ENCODE measurements around the gene LPP.

Gene LPP

DNA sequence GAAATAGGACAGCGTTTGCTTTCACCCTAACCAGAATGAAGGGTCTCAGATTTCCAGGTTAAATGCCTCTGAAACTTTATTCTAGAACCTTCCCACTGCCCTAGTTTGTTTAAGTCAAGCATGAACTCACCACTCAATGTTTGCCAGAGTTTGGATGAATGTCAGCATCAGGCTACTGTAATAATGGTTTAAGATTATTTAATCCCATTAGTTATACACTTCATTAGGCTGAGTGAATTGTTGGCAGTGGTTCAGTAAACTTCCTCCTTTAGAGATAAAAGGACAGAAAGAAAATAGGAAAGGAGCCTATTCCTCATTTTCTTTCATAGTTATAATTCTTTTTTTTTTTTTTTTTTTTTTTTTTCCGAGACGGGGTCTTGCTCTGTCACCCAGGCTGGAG, 615.9 kb downstream of the LPP start:
- TF ChIP-seq, protein P1, sequence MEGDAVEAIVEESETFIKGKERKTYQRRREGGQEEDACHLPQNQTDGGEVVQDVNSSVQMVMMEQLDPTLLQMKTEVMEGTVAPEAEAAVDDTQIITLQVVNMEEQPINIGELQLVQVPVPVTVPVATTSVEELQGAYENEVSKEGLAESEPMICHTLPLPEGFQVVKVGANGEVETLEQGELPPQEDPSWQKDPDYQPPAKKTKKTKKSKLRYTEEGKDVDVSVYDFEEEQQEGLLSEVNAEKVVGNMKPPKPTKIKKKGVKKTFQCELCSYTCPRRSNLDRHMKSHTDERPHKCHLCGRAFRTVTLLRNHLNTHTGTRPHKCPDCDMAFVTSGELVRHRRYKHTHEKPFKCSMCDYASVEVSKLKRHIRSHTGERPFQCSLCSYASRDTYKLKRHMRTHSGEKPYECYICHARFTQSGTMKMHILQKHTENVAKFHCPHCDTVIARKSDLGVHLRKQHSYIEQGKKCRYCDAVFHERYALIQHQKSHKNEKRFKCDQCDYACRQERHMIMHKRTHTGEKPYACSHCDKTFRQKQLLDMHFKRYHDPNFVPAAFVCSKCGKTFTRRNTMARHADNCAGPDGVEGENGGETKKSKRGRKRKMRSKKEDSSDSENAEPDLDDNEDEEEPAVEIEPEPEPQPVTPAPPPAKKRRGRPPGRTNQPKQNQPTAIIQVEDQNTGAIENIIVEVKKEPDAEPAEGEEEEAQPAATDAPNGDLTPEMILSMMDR (IDR thresholded peaks at IDR 0.05; ENCODE audit: poor library complexity, severe bottlenecking) = no peak
- no peaks in the 10 kb centered on the region for H3K36me3 ChIP-seq (ENCODE audit: low read depth)
- no peaks in the 10 kb centered on the region for H3K4me1 ChIP-seq (ENCODE audit: insufficient read depth, poor library complexity, severe bottlenecking)
- H3K27ac ChIP-seq (ENCODE audit: poor library complexity, severe bottlenecking) = no peak overlapping the region
- no peaks in the 10 kb centered on the region for H3K9me3 ChIP-seq (ENCODE audit: severe bottlenecking)
- ATAC-seq (ENCODE audit: low read depth) (no peak), DNase-seq (ENCODE audit: low spot score) (no peak)
- H3K27me3 ChIP-seq (ENCODE audit: insufficient read depth, poor library complexity, severe bottlenecking) = no peaks in the 10 kb centered on the region
- no peak overlapping the region for H3K4me3 ChIP-seq (ENCODE audit: severe bottlenecking)

DNA sequence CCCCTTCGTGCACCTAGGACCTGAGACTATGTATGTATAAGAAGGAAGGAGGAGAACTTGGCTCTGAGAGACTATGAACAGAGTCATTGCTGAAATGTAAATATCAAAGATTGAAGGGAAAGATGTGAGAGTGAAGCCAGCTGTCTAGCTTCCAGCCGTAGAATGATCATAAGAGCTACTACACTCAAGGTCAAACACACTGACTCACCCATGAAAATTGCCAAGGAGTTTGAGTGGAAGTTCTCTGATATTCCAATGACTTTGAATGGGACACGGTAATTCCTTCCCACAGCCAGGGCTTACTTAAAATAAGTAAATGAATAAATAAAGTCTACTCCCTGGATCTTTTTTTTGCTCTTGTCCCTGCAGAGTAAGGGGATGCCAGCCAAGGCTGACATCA, 618.9 kb downstream of the LPP start:
- no peak for DNase-seq (ENCODE audit: low spot score)
- ATAC-seq (ENCODE audit: low read depth) = no peak
- no peak overlapping the region for H3K27ac ChIP-seq (ENCODE audit: poor library complexity, severe bottlenecking)

DNA sequence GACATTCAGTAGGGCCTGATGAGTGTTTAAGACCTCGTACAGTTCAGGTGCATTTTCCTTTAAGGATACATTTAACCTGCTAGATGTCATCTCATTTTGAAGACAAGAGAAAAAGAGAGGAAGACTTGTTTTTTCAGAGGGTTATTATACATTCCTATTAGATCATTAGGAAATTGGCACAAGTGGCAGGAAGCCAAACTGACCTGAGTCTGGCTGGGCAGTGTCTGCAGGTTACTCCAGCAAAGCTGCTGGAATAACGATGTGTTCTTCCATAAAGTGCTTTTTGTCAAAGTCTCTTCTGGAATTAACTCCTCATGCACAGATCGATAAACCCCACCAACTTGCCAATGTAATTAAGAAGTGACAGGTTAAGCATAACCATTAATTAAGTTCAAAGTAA, 621.5 kb downstream of the LPP start:
- H3K4me1 ChIP-seq (ENCODE audit: insufficient read depth, poor library complexity, severe bottlenecking) = peaks cover 6% of the 10 kb centered on the region
- ATAC-seq (ENCODE audit: low read depth) = no peak

More for the DNA sequence above, 618.9 kb downstream of the LPP start:
- H3K9me3 ChIP-seq (ENCODE audit: severe bottlenecking) = no peaks in the 10 kb centered on the region
- no peaks in the 10 kb centered on the region for H3K27me3 ChIP-seq (ENCODE audit: insufficient read depth, poor library complexity, severe bottlenecking)
- no peaks in the 10 kb centered on the region for H3K36me3 ChIP-seq (ENCODE audit: low read depth)
- H3K4me3 ChIP-seq (ENCODE audit: severe bottlenecking) = no peak overlapping the region
- peaks cover 6% of the 10 kb centered on the region for H3K4me1 ChIP-seq (ENCODE audit: insufficient read depth, poor library complexity, severe bottlenecking)
- TF ChIP-seq, protein P1 (IDR thresholded peaks at IDR 0.05; ENCODE audit: poor library complexity, severe bottlenecking) = no peak

DNA sequence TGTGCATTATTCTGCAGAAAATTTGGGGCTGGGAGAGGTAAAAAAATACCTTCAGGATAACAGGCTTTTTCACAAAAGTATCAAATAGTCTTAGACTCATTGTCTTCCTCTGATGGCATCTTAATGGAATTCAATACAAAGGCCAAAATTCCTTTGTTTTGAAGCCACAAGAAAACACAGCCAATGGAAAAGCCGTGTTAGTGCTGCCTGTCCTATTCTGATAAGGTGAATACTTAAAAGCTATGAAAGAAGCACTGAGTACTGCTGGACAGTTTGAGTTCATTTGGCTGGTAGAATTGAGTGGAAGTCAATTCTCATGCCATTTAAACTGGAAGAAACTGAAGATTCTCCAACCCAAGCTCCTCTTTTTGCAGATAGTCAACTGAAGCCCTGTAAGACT, 622.5 kb downstream of the LPP start:
- TF ChIP-seq, protein P1 (IDR thresholded peaks at IDR 0.05; ENCODE audit: poor library complexity, severe bottlenecking) = no peak
- no peak for DNase-seq (ENCODE audit: low spot score)

More for the DNA sequence above, 621.5 kb downstream of the LPP start:
- Histone ChIP-seq H3K36me3 (ENCODE audit: low read depth) (no peaks in the 10 kb centered on the region), H3K27me3 (ENCODE audit: insufficient read depth, poor library complexity, severe bottlenecking) (no peaks in the 10 kb centered on the region), H3K9me3 (ENCODE audit: severe bottlenecking) (no peaks in the 10 kb centered on the region), H3K27ac (ENCODE audit: poor library complexity, severe bottlenecking) (no peak overlapping the region), H3K4me3 (ENCODE audit: severe bottlenecking) (no peak overlapping the region)
- no peak for DNase-seq (ENCODE audit: low spot score)
- TF ChIP-seq, protein P1 (IDR thresholded peaks at IDR 0.05; ENCODE audit: poor library complexity, severe bottlenecking) = no peak

DNA sequence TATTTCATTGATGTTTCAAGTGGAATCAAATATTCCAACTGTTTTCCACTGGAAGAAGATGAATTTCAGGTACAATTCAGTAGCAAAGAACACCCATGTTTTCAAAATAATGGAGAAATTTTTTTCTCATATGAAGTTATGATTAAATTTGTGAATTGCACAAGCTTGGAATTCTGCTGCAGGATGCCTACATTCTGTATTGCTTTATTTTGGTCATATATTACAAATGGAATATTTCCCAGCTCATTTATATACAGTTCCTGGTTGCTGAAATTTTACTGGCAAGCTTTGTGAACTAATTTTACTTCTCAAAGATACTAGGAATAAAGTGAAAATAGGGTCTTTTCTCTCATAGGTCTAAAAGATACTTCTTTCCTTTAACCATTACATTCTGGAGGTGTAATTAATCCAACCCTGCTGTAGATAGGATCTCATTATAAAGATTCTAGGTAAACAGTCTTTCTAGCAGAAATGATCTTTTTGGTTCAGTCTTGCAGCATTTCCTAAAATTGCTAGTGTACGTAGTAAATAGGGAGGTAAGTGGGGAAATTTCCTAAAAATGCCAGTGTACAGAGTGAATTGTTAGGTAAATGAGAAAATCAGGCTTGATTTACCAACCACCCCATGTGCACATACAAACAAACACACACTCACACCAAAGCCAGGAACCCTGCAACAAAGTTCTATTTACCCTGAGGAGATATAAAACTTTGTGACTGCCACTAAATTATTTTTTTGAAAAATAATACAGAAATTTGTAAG, 624.3 kb downstream of the LPP start:
- Histone ChIP-seq H3K27me3 (ENCODE audit: insufficient read depth, poor library complexity, severe bottlenecking) (no peaks in the 10 kb centered on the region), H3K27ac (ENCODE audit: poor library complexity, severe bottlenecking) (no peak overlapping the region), H3K4me3 (ENCODE audit: severe bottlenecking) (no peak overlapping the region), H3K36me3 (ENCODE audit: low read depth) (no peaks in the 10 kb centered on the region), H3K4me1 (ENCODE audit: insufficient read depth, poor library complexity, severe bottlenecking) (peaks cover 6% of the 10 kb centered on the region), H3K9me3 (ENCODE audit: severe bottlenecking) (no peaks in the 10 kb centered on the region)
- ATAC-seq (ENCODE audit: low read depth) (no peak), DNase-seq (ENCODE audit: low spot score) (no peak)
- TF ChIP-seq, protein P1 (IDR thresholded peaks at IDR 0.05; ENCODE audit: poor library complexity, severe bottlenecking) = no peak

More for the DNA sequence above, 622.5 kb downstream of the LPP start:
- no peaks in the 10 kb centered on the region for H3K36me3 ChIP-seq (ENCODE audit: low read depth)
- no peak overlapping the region for H3K27ac ChIP-seq (ENCODE audit: poor library complexity, severe bottlenecking)
- no peak overlapping the region for H3K4me3 ChIP-seq (ENCODE audit: severe bottlenecking)
- peak; percentile 51; the same call in 1 of the 3 replicates for ATAC-seq (ENCODE audit: low read depth)
- H3K9me3 ChIP-seq (ENCODE audit: severe bottlenecking) = no peaks in the 10 kb centered on the region
- H3K27me3 ChIP-seq (ENCODE audit: insufficient read depth, poor library complexity, severe bottlenecking) = no peaks in the 10 kb centered on the region
- H3K4me1 ChIP-seq (ENCODE audit: insufficient read depth, poor library complexity, severe bottlenecking) = peaks cover 6% of the 10 kb centered on the region
